GM18505 (cell line): ENCODE results near the gene NUDT8.

Experiments used
- ATAC-seq: cut with Tn5 transposase; IDR thresholded peaks from one replicate; pipeline ENCODE4 v1.9.1; 2021; ENCODE audit not compliant: unreplicated experiment
- POLR2A ChIP-seq: IDR thresholded peaks from 4 replicates; pipeline ENCODE4 v1.6.1; 2011; ENCODE audit warnings: borderline replicate concordance; ENCODE audit not compliant: insufficient read depth, insufficient read length; ENCODE audit errors: extremely low read depth

NUDT8 gene

GRCh38 chr11:67629386-67630227, at the start of gene NUDT8:
NUDT8 (minus strand) TSS chr11:67629937; CDS start chr11:67629911, 26 bp downstream.
- ATAC-seq: peak; percentile 56
- peak; percentile 64 for TF ChIP-seq POLR2A

- TF ChIP-seq POLR2A: no peak
- no peak for ATAC-seq
Measured at GRCh38 chr11:67675058-67675747, 45.5 kb upstream of the NUDT8 start.

GRCh38 chr11:67674442-67674871, 44.7 kb upstream of the NUDT8 start, which contains the start of gene ALDH3B2:
ALDH3B2 (minus strand) TSS chr11:67674623; CDS start chr11:67666935, 7,688 bp downstream.
- no peak for TF ChIP-seq POLR2A
- ATAC-seq: no peak

GRCh38 chr11:67673902-67674301, 44.2 kb upstream of the NUDT8 start:
- TF ChIP-seq POLR2A: no peak

GRCh38 chr11:67673358-67673757, 43.6 kb upstream of the NUDT8 start:
- no peak for ATAC-seq
- no peak for TF ChIP-seq POLR2A

More at GRCh38 chr11:67673902-67674301, 44.2 kb upstream of the NUDT8 start:
- ATAC-seq: no peak

GRCh38 chr11:67671211-67671520, 41.4 kb upstream of the NUDT8 start:
- ATAC-seq: no peak
- no peak for TF ChIP-seq POLR2A

GRCh38 chr11:67670316-67671210, 40.8 kb upstream of the NUDT8 start:
- no peak for TF ChIP-seq POLR2A
- ATAC-seq: no peak

GRCh38 chr11:67668192-67668551, 38.4 kb upstream of the NUDT8 start:
- no peak for TF ChIP-seq POLR2A
- ATAC-seq: no peak

- no peak for ATAC-seq
- no peak for TF ChIP-seq POLR2A
Measured at GRCh38 chr11:67667490-67668191, 37.9 kb upstream of the NUDT8 start.

GRCh38 chr11:67666676-67667489, 37.1 kb upstream of the NUDT8 start:
- ATAC-seq: no peak
- no peak for TF ChIP-seq POLR2A

- ATAC-seq: no peak
- no peak for TF ChIP-seq POLR2A
Measured at GRCh38 chr11:67666303-67666645, 36.5 kb upstream of the NUDT8 start.
